ENCODE measurements around the gene CIZ1.
"Not testable (repeated sequence)": the region's sequence is repeated elsewhere in the genome, so short reads cannot be mapped to it uniquely, and the experiment has no call there.

The CIZ1 gene

DNA sequence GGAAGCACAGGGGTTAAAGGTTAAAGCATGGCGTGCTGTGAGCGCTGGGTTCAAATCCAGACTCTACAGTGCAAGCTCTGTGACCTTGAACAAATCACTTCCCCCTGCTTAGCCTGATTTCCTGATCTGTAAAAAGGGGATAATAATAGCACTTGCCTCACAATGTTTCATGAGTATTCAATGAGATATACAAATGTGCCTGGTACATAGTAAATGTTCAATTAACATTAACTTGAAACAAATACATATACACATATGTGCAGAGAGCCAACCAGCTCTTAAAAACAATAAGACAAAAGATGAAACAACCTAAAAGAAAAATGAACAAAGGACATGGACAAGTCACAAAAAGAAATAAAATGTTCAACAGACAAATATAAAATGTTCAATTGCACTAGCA lies 4.0 kb downstream of the CIZ1 start:
- Histone ChIP-seq H3K36me3 (ENCODE audit: control insufficient read depth in 4 of 4, insufficient read depth in 4 of 4, low read length in 3 of 4) (peaks cover 9 to 45% (median 27%) of the 10 kb centered on the region in 4 experiments), H3K27me3 (replicated peaks in 2 of 5; ENCODE audit: control insufficient read depth in 4 of 5, insufficient read depth in 5 of 5, low read length in 4 of 5) (no peaks in the 10 kb centered on the region), H3K4me1 (ENCODE audit: control extremely low read depth in 1 of 4, control insufficient read depth in 4 of 4, insufficient read depth in 4 of 4, low read length in 3 of 4) (peaks cover 0 to 22% (median 17%) of the 10 kb centered on the region in 4 experiments), H3K9me3 (ENCODE audit: control extremely low read depth in 1 of 5, control insufficient read depth in 4 of 5, insufficient read depth in 2 of 5, low read depth in 1 of 5, low read length in 4 of 5) (no peaks in the 10 kb centered on the region), H3K27ac (ENCODE audit: insufficient read depth in 1 of 2, low read depth in 1 of 2, low read length in 2 of 2, poor library complexity in 1 of 2, severe bottlenecking in 2 of 2) (no peak overlapping the region), H3K4me3 (ENCODE audit: control insufficient read depth in 1 of 7, extremely low read depth in 1 of 7, insufficient read depth in 4 of 7, low read depth in 2 of 7, low read length in 6 of 7) (no peak overlapping the region)
- ChIA-PET POLR2A (no interaction called here), CTCF (interaction anchor here (1.1 to 1.8 kb wide), 3 partner anchors 16 to 154 kb away, joined by 4 to 5 read pairs (median 5); partner anchors contain the start of gene DNM1)
- WGBS (ENCODE audit: insufficient coverage): 100% methylated on average over 2 of the region's 2 CpGs
- DNase-seq: no peak

DNA sequence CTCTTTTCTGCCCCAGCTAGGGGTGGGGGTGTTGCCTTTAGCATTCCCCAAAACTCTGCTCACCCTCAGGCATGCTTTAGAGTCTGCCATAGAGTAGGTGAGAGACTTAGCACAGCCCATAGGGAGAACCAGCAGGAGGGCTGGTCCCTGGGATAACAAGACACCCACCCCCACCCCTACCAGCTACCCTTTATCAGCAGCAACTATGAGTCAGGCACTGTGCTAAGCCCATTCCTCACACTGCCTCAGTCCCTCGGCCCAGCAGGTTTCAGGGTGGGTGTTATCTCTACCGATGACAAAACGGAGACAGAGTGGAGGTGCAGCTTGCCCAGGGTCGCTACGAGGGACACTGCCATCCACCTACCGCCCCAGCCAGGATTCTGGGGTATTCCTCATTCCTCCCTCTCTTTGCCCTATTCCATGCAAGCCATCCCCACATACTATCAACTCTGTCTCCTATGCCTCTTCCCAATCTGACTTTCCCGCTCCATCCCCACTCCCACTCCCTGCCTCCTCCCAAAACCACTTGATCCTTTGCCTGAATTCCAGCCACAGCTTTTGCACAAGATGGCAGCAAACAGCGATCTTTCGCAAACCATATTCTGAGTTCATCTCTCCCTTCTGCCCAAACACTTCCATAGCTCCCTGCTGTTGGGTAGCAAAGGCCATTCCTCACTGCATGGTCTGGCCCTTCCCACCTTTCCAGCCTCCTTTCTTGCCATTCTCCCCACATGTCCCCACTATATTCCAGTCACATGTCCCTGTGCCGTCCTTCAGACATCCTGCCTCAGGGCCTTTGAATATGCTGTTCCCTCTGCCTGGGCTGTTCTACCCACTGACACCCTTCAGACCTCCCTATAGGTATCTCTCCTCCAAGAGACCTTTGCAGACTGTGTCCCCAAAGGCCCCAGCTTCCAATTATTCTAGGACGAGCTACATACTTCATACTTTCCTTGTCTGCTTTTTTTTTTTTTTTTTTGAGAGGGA lies 5.1 kb downstream of the CIZ1 start:
- no peak for DNase-seq
- no peak overlapping the region for H3K27ac ChIP-seq (ENCODE audit: insufficient read depth in 1 of 2, low read depth in 1 of 2, low read length in 2 of 2, poor library complexity in 1 of 2, severe bottlenecking in 2 of 2)
- ChIA-PET POLR2A (no interaction called here), CTCF (interaction anchor here (0.6 to 1.8 kb wide), 5 partner anchors 11 to 675 kb away, joined by 3 to 5 read pairs (median 4); partner anchors contain the start of gene DNM1)
- peaks cover 0 to 14% (median 9%) of the 10 kb centered on the region in 4 experiments for H3K4me1 ChIP-seq (ENCODE audit: control extremely low read depth in 1 of 4, control insufficient read depth in 4 of 4, insufficient read depth in 4 of 4, low read length in 3 of 4)
- no peaks in the 10 kb centered on the region for H3K27me3 ChIP-seq (replicated peaks in 2 of 5; ENCODE audit: control insufficient read depth in 4 of 5, insufficient read depth in 5 of 5, low read length in 4 of 5)
- 98% methylated on average over 10 of the region's 11 CpGs for WGBS (ENCODE audit: insufficient coverage)
- no peak overlapping the region for H3K4me3 ChIP-seq (ENCODE audit: control insufficient read depth in 1 of 7, extremely low read depth in 1 of 7, insufficient read depth in 4 of 7, low read depth in 2 of 7, low read length in 6 of 7)
- no peaks in the 10 kb centered on the region for H3K9me3 ChIP-seq (ENCODE audit: control extremely low read depth in 1 of 5, control insufficient read depth in 4 of 5, insufficient read depth in 2 of 5, low read depth in 1 of 5, low read length in 4 of 5)
- H3K36me3 ChIP-seq (ENCODE audit: control insufficient read depth in 4 of 4, insufficient read depth in 4 of 4, low read length in 3 of 4): peaks cover 9 to 47% (median 28%) of the 10 kb centered on the region in 4 experiments

DNA sequence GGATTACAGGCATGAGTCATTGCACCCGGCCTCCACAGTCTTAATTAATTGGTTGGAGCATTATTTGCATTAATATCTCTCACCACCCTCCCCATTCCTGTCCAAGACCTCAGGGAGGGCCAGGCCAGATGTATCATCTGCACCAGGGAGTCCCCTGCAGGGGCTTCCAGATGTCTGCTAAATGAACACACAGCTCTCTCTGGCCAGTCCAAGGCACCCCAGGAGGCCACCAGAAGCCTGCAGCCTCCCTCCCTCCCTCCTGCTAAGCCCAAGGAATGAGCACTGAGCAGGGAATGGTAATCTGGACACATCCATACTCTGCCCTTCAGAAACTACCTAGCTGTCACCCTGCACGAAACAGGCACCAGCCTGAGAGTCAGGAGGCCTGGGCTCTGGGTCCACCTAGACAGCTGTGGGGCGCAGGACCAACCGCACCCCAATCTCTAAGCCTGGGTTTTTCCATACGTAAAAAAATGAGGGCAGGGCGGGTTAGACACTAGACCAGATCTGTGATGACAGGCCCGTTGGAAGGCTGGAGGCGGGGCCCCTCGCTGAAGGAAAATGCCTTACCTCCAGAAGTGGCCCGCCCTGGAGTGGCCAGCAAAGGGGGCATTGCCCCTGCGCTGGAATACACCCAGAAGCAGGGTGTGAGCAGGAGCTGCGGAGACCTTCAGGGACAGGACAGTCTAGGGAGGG lies 8.3 kb downstream of the CIZ1 start:
- Histone ChIP-seq H3K4me3 (ENCODE audit: control insufficient read depth in 1 of 7, extremely low read depth in 1 of 7, insufficient read depth in 4 of 7, low read depth in 2 of 7, low read length in 6 of 7) (no peak overlapping the region), H3K36me3 (ENCODE audit: control insufficient read depth in 4 of 4, insufficient read depth in 4 of 4, low read length in 3 of 4) (peaks cover 15 to 66% (median 49%) of the 10 kb centered on the region in 4 experiments), H3K4me1 (ENCODE audit: control extremely low read depth in 1 of 4, control insufficient read depth in 4 of 4, insufficient read depth in 4 of 4, low read length in 3 of 4) (no peaks in the 10 kb centered on the region), H3K9me3 (ENCODE audit: control extremely low read depth in 1 of 5, control insufficient read depth in 4 of 5, insufficient read depth in 2 of 5, low read depth in 1 of 5, low read length in 4 of 5) (peaks cover 0 to 16% (median 13%) of the 10 kb centered on the region in 5 experiments), H3K27me3 (replicated peaks in 2 of 5; ENCODE audit: control insufficient read depth in 4 of 5, insufficient read depth in 5 of 5, low read length in 4 of 5) (no peaks in the 10 kb centered on the region), H3K27ac (ENCODE audit: insufficient read depth in 1 of 2, low read depth in 1 of 2, low read length in 2 of 2, poor library complexity in 1 of 2, severe bottlenecking in 2 of 2) (no peak overlapping the region)
- no peak for DNase-seq
- ChIA-PET POLR2A (no interaction called here), CTCF (interaction anchor here (0.5 to 2.1 kb wide), 6 partner anchors 8 to 258 kb away, joined by 3 to 8 read pairs (median 3); no protein-coding TSS in a partner anchor)
- 98% methylated on average over 9 of the region's 12 CpGs for whole genome bisulfite sequencing (ENCODE audit: insufficient coverage)

DNA sequence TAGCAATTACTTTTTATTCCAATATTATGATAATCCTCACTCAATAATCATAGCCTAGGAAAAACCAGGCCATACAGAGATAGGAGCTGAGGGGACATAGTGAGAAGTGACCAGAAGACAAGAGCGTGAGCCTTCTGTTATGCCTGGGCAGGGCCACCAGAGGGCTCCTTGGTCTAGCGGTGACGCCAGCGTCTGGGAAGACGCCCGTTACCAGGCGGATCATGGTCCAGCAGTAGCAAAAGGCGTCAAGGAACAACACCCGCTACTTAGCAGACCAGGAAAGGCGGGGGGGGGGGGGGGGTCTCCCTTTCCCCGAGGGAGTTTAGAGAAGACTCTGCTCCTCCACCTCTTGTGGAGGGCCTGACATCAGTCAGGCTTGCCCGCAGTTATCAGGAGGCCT lies 9.9 kb downstream of the CIZ1 start:
- POLR2A ChIA-PET; H3K4me1 ChIP-seq (ENCODE audit: control extremely low read depth in 1 of 4, control insufficient read depth in 4 of 4, insufficient read depth in 4 of 4, low read length in 3 of 4); H3K27ac ChIP-seq (ENCODE audit: insufficient read depth in 1 of 2, low read depth in 1 of 2, low read length in 2 of 2, poor library complexity in 1 of 2, severe bottlenecking in 2 of 2); H3K4me3 ChIP-seq (ENCODE audit: control insufficient read depth in 1 of 7, extremely low read depth in 1 of 7, insufficient read depth in 4 of 7, low read depth in 2 of 7, low read length in 6 of 7); H3K27me3 ChIP-seq (replicated peaks in 2 of 5; ENCODE audit: control insufficient read depth in 4 of 5, insufficient read depth in 5 of 5, low read length in 4 of 5); DNase-seq: not testable (repeated sequence)
- Histone ChIP-seq H3K36me3 (ENCODE audit: control insufficient read depth in 4 of 4, insufficient read depth in 4 of 4, low read length in 3 of 4) (peaks cover 17 to 71% (median 51%) of the 10 kb centered on the region in 4 experiments), H3K9me3 (ENCODE audit: control extremely low read depth in 1 of 5, control insufficient read depth in 4 of 5, insufficient read depth in 2 of 5, low read depth in 1 of 5, low read length in 4 of 5) (peaks cover 0 to 16% (median 13%) of the 10 kb centered on the region in 5 experiments)
- CTCF ChIA-PET: interaction anchor here (0.7 to 0.8 kb wide), 2 partner anchors 12 to 17 kb away, joined by 3 to 4 read pairs; no protein-coding TSS in a partner anchor
- WGBS (ENCODE audit: insufficient coverage): no CpG with 5 or more reads among the region's 12 CpGs

DNA sequence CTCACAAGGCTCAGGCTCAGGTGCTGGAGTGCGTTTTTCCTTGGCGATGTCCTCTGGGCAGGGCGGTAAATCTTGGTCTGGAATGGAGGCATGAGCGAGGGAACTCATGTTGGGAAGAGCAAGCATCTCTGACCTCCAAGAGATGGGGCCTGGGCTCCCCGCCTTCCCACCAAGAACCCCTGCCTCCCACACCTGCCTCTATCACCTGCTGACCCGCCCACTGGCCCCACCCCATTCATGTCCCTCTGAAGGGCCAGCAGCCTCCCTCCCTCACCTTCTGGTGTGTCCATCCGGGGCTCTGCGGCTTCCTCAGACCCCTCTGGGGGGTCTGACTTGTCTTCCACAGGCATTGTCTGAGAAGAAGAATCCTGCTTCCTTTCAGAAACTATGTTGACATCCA lies 10.9 kb downstream of the CIZ1 start:
- H3K4me3 ChIP-seq (ENCODE audit: control insufficient read depth in 1 of 7, extremely low read depth in 1 of 7, insufficient read depth in 4 of 7, low read depth in 2 of 7, low read length in 6 of 7): no peak overlapping the region
- H3K36me3 ChIP-seq (ENCODE audit: control insufficient read depth in 4 of 4, insufficient read depth in 4 of 4, low read length in 3 of 4): peaks cover 17 to 71% (median 54%) of the 10 kb centered on the region in 4 experiments
- DNase-seq: no peak
- POLR2A ChIA-PET: no interaction called here
- H3K27ac ChIP-seq (ENCODE audit: insufficient read depth in 1 of 2, low read depth in 1 of 2, low read length in 2 of 2, poor library complexity in 1 of 2, severe bottlenecking in 2 of 2): no peak overlapping the region
- CTCF ChIA-PET: no interaction called here
- peaks cover 0 to 16% (median 13%) of the 10 kb centered on the region in 5 experiments for H3K9me3 ChIP-seq (ENCODE audit: control extremely low read depth in 1 of 5, control insufficient read depth in 4 of 5, insufficient read depth in 2 of 5, low read depth in 1 of 5, low read length in 4 of 5)
- no peaks in the 10 kb centered on the region for H3K27me3 ChIP-seq (replicated peaks in 2 of 5; ENCODE audit: control insufficient read depth in 4 of 5, insufficient read depth in 5 of 5, low read length in 4 of 5)
- no peaks in the 10 kb centered on the region for H3K4me1 ChIP-seq (ENCODE audit: control extremely low read depth in 1 of 4, control insufficient read depth in 4 of 4, insufficient read depth in 4 of 4, low read length in 3 of 4)
- 100% methylated on average over 6 of the region's 8 CpGs for WGBS (ENCODE audit: insufficient coverage)

DNA sequence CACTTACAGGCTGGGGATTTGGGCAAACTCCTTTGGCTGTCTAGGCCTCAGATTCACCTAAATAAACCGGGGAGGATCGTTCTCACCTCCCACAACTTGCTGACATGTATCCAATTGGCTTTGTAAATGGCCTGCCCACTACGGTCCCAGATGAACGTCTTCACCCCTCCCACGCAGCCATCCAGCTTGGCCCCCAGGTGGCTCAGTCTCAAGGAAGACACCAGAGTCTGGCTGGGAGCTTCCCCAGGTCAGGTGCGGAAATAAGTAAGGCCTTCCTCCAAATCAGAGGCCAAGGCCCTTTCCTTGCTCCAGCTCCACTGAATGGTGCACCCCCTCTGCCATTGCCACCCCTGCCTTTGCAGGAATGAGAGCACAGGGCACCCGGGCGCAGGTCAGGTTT lies 11.4 kb downstream of the CIZ1 start:
- H3K27me3 ChIP-seq (replicated peaks in 2 of 5; ENCODE audit: control insufficient read depth in 4 of 5, insufficient read depth in 5 of 5, low read length in 4 of 5): no peaks in the 10 kb centered on the region
- no peak for DNase-seq
- H3K27ac ChIP-seq (ENCODE audit: insufficient read depth in 1 of 2, low read depth in 1 of 2, low read length in 2 of 2, poor library complexity in 1 of 2, severe bottlenecking in 2 of 2): no peak overlapping the region
- H3K4me3 ChIP-seq (ENCODE audit: control insufficient read depth in 1 of 7, extremely low read depth in 1 of 7, insufficient read depth in 4 of 7, low read depth in 2 of 7, low read length in 6 of 7): no peak overlapping the region
- CTCF ChIA-PET: no interaction called here
- peaks cover 0 to 16% (median 13%) of the 10 kb centered on the region in 5 experiments for H3K9me3 ChIP-seq (ENCODE audit: control extremely low read depth in 1 of 5, control insufficient read depth in 4 of 5, insufficient read depth in 2 of 5, low read depth in 1 of 5, low read length in 4 of 5)
- POLR2A ChIA-PET: no interaction called here
- H3K36me3 ChIP-seq (ENCODE audit: control insufficient read depth in 4 of 4, insufficient read depth in 4 of 4, low read length in 3 of 4): peaks cover 15 to 72% (median 54%) of the 10 kb centered on the region in 4 experiments
- no peaks in the 10 kb centered on the region for H3K4me1 ChIP-seq (ENCODE audit: control extremely low read depth in 1 of 4, control insufficient read depth in 4 of 4, insufficient read depth in 4 of 4, low read length in 3 of 4)
- 96% methylated on average over 5 of the region's 8 CpGs for WGBS (ENCODE audit: insufficient coverage)
